LNCaP clone FGC (cell line): ENCODE data around the gene NKAIN4.

Source experiments
- DNase-seq: peaks from one replicate; pipeline ENCODE4 v3.0.0-alpha.2; 2011; ENCODE audit warnings: low read depth
- H3K4me3 ChIP-seq: 2 replicates; pipeline ENCODE4 v1.5.1; 2011; ENCODE audit warnings: mild to moderate bottlenecking, low read depth, low read length, control low read depth
- TF ChIP-seq, protein P1 (sequence below): IDR thresholded peaks from 2 replicates; pipeline ENCODE4 v1.5.1; 2012; ENCODE audit warnings: mild to moderate bottlenecking; ENCODE audit not compliant: control insufficient read depth, insufficient read depth; ENCODE audit errors: extremely low read depth

Gene NKAIN4

DNA sequence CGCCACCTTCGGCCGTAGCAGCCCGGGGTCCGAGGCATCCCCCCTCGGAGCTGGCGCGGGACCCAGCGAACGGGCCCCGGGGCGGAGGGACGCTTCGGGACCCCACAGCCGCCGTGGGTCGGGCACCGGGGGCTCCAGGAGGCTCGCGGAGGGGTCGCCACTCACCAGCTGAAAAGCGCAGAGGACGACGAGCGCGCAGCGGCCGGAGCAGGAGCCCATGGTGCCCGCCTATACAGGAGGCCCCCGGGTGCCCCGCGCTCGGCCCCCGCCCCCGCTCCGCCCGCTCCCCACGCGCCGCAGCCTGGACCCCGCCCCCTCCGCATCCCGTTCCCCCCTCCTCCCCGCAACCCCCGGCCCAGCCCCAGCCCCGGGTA lies at the start of gene NKAIN4:
TSS of gene NKAIN4 (minus strand) at position 232 of the 374 bp plus-strand sequence. CDS start at position 219, 13 bp downstream.
- DNase-seq, result no peak
- H3K4me3 ChIP-seq, result no peak within 1 kb of the TSS
- TF ChIP-seq, protein P1, sequence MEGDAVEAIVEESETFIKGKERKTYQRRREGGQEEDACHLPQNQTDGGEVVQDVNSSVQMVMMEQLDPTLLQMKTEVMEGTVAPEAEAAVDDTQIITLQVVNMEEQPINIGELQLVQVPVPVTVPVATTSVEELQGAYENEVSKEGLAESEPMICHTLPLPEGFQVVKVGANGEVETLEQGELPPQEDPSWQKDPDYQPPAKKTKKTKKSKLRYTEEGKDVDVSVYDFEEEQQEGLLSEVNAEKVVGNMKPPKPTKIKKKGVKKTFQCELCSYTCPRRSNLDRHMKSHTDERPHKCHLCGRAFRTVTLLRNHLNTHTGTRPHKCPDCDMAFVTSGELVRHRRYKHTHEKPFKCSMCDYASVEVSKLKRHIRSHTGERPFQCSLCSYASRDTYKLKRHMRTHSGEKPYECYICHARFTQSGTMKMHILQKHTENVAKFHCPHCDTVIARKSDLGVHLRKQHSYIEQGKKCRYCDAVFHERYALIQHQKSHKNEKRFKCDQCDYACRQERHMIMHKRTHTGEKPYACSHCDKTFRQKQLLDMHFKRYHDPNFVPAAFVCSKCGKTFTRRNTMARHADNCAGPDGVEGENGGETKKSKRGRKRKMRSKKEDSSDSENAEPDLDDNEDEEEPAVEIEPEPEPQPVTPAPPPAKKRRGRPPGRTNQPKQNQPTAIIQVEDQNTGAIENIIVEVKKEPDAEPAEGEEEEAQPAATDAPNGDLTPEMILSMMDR, result no peak

DNA sequence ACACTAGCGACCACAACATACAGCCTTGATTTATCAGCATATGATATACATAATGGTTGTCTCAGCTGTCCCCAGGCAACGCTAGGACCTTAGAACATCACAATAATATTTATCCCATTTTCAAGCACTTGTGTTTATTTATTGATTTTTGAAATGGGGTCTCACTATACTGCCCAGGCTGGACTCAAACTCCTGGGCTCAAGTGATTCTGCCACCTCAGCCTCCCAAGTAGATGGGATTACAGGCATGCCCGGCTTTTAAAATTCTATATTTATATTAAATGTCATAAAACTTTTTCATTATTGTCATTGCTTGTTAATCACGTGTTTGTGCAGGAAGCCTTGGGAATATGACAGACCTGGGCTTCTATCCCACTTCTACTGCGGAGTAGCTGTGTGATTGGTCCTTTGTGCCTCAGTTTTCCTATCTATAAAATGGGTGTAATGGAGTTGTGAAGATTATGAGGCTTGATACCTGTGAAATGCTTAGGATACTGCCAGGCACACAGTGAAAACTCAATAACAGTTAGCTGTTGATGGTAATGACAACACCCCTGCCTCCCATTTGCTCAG lies 48.9 kb upstream of the NKAIN4 start:
- no peak for DNase-seq
- H3K4me3 ChIP-seq, result no peak overlapping the region
- TF ChIP-seq, protein P1, result no peak

DNA sequence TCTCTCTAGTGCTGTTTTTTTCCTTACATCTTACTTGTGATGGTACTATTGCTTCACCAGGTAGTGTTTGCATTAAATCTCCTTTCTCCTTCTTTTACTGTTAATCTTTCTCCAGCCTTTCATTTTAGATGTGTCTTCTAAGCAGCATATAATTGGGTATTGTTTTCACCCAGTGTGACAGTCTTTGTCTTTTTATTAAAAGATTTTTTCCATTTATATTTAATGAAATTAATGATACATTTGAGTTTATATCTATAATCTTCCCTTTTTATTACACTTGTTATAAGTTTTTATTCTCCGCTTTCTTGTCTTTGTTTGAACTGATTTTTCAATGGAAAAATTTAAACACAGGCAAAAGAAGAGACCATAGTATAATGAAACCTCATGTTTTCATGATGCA lies 47.4 kb upstream of the NKAIN4 start:
- H3K4me3 ChIP-seq, result no peak overlapping the region
- no peak for DNase-seq
- TF ChIP-seq, protein P1, result no peak

DNA sequence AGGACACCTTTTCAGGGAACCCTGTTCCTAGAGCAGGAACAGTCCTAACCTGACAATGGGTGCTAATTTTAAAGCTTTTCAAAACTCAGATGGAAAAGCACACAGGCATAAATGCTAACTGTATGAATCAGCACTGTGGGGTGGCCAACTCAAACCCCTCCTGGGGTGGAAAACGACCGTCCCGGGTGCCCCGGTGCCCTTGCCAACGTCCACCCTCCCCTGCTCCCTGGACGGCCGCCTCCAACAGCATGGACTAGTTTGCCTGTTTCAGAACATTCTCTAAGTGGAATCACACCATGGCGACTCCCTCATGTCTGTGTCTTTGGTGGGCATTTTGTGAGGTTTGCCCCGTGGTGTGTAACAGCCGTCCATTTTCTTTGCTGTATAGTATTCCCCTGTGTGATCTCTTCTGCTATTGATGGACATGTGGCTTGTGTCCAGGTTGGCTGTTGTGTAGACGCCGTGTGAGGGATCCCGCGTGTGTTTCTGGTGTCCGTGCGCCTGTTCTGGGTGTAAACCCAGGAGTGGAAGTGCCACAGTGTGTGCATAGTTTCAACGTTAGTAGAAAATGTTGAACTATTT lies 44.6 kb upstream of the NKAIN4 start:
- TF ChIP-seq, protein P1, result no peak
- no peak for DNase-seq
- no peak overlapping the region for H3K4me3 ChIP-seq

DNA sequence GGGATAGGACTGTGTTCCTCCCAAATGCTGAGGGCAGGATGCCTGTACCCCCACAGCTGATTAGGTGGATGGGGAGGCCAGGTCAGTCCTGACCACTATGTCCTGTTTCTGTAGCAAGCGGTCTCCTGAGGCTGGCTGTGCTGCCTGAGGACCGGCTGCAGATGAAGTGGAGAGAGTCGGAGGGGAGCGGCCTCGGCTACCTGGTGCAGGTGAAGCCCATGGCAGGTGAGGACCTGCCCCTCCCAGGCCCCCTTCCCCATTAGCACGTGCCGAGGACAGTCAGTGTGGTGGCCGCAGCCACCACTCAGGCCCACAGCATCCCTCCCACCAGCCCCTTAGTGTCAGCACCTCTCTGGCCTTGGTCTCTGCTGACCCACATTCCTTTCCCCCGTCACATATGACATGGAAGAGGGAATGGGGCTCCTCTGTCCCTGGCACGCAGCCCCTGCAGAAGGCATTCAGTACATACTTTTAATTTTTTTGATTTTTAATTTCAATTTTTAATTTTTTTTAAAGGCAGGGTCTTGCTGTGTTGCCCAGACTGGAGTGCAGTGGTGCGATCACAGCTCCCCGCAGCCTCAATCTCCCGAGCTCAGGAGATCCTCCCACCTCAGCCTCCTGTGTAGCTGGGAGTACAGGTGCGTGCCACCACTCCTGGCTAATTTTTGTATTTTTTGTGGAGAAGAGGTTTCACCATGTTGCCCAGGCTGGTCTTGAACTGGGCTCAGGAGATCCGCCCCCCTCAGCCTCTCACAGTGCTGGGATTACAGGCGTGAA lies 43.7 kb upstream of the NKAIN4 start:
- TF ChIP-seq, protein P1, result no peak
- no peak for DNase-seq
- no peak overlapping the region for H3K4me3 ChIP-seq

DNA sequence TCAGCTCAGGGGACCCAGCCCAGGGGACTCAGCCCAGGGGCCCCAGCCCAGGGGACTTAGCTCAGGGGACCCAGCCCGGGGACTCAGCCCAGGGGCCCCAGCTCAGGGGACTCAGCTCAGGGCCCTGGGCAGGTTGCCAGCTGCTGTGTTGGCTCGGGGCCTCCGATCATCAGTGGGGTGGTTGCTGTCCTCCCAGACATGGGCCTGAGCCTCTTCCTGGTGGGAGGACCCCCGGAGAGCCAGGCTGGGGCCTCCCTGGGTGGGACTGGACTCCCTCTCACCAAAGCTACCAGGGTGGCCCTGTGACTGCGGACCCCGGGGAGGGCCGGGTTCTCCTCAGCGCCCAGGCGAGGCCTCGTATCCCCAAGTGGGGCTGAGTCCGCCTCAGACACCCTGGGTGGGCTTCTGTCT lies 43.1 kb upstream of the NKAIN4 start:
- TF ChIP-seq, protein P1, result no peak
- no peak for DNase-seq
- H3K4me3 ChIP-seq, result no peak overlapping the region
